ENCODE results near the gene KCNC1. TPM values are rescaled to one million over a fixed set of nuclear protein-coding genes. Genes with fewer than 3 reads are reported as not detected.

Gene KCNC1
- total RNA-seq, 1 experiment from 2014 or later: 0.04 TPM

GRCh38 chr11:17790453-17790852 lies 55.9 kb downstream of the KCNC1 start:
- Histone ChIP-seq H3K23ac (ENCODE audit: insufficient read length, low read depth, low read length) (no peak overlapping the region), H4K91ac (ENCODE audit: insufficient read length, low read depth, low read length) (no peak overlapping the region), H2BK12ac (ENCODE audit: insufficient read length, low read depth, low read length) (no peak overlapping the region), H3K4me1 (ENCODE audit: insufficient read depth, low read length) (no peaks in the 10 kb centered on the region), H3K79me1 (ENCODE audit: insufficient read depth, low read depth, low read length, poor library complexity, severe bottlenecking) (no peaks in the 10 kb centered on the region), H2BK120ac (ENCODE audit: low read depth, low read length, poor library complexity, severe bottlenecking) (no peak overlapping the region), H3K4me2 (ENCODE audit: insufficient read depth, insufficient read length, low read length) (no peak overlapping the region), H3K9ac (ENCODE audit: extremely low read depth, insufficient read length, low read length) (no peak overlapping the region), H2BK15ac (ENCODE audit: low read depth, low read length) (no peak overlapping the region), H3T11ph (ENCODE audit: low read length) (no peak overlapping the region), H3K9me3 (ENCODE audit: control insufficient read depth, low read depth, low read length) (no peaks in the 10 kb centered on the region), H3K14ac (ENCODE audit: insufficient read depth, low read length) (no peak overlapping the region), H3K56ac (ENCODE audit: insufficient read length, low read depth, low read length) (no peak overlapping the region), H4K20me1 (ENCODE audit: control insufficient read depth, insufficient read depth, insufficient read length) (no peaks in the 10 kb centered on the region), H4K5ac (ENCODE audit: insufficient read length, low read depth, low read length) (no peak overlapping the region), H3K79me2 (ENCODE audit: insufficient read depth, low read length) (no peaks in the 10 kb centered on the region), H3K18ac (ENCODE audit: insufficient read length, low read depth, low read length) (no peak overlapping the region), H4K8ac (replicated peaks; ENCODE audit: insufficient read length, low read depth, low read length) (no peak overlapping the region), H3K23me2 (ENCODE audit: insufficient read length, low read depth, low read length, poor library complexity, severe bottlenecking) (no peaks in the 10 kb centered on the region), H2AK5ac (ENCODE audit: insufficient read length, low read length) (no peak overlapping the region), H3K27ac (ENCODE audit: insufficient read length, low read depth, low read length) (no peak overlapping the region), H3K27me3 (ENCODE audit: insufficient read depth, low read length) (no peaks in the 10 kb centered on the region), H2BK20ac (ENCODE audit: low read depth, low read length, poor library complexity, severe bottlenecking) (no peak overlapping the region), H3K4ac (ENCODE audit: low read depth, low read length) (no peak overlapping the region), H2BK5ac (ENCODE audit: insufficient read length, low read length) (no peak overlapping the region), H2AFZ (ENCODE audit: low read length) (no peak overlapping the region)
- peaks cover 0 to 3% of the 10 kb centered on the region in 2 experiments; a peak in 1 of 4 replicates for H3K4me1 Mint-ChIP-seq
- no peak for TF ChIP-seq CTCF (conservative IDR thresholded peaks at IDR 0.05)
- H3K9me3 Mint-ChIP-seq: no peaks in the 10 kb centered on the region
- H3K36me3 Mint-ChIP-seq (ENCODE audit: insufficient read depth in 1 of 3, low read depth in 3 of 3): peaks cover 0 to 3% (median 0%) of the 10 kb centered on the region in 3 experiments; a peak in 2 of 7 replicates
- WGBS (ENCODE audit: extremely low coverage, insufficient read length, low lambda C conversion rate): no CpG with 5 or more reads among the region's 1 CpG
- DNase-seq: no peak
- no peak overlapping the region for H3K4me3 Mint-ChIP-seq
- no peaks in the 10 kb centered on the region for H3K27me3 Mint-ChIP-seq (ENCODE audit: low read depth)
- no peak overlapping the region for H3K27ac Mint-ChIP-seq
